ENCODE results near the gene CACNA1A.
"Not testable (repeated sequence)": the region's sequence is repeated elsewhere in the genome, so short reads cannot be mapped to it uniquely, and the experiment has no call there.

The CACNA1A gene

GRCh38 chr19:13492128-13492527 is 14.2 kb downstream of the CACNA1A start:
- no peak for DNase-seq

GRCh38 chr19:13487985-13488384 is 18.3 kb downstream of the CACNA1A start:
- no peak for DNase-seq

DNA sequence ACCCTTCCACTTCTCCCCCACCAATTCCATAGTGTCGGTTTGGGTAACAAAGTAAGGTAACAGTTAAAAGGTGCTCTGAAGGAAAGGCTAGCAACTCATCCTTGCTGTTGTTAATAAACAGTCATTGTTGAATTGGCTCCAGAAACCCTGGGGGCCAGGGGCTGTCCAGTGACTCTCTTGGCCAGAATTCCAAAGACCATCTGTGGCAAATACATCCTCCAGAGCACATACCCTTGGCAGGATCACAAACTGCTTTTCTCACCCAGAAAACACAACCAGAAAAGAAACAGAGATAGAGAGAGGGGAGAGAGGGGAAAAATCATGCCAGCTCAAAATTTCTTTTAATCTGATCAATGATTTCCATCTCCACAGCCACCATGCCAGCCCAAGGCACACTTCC is 22.1 kb downstream of the CACNA1A start:
- DNase-seq, result no peak

DNA sequence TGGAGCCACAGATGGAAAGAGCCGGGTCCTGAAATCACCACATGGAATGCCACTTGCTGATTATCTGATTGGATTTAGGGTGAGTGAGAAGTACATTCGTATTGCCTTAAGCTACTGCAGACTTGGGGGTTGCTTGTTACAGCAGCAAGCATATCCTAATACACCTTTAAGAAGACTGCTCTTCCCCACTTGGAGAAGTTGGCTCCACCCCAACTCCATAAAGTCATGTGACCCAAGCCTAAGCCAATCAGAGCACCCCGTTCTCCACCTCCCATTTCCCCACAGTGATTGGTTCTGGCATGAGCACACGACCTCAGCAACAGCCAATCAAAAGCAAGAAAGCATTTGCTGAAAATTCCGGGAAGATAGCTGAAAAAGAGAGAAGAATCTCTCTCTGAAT is 23.1 kb downstream of the CACNA1A start:
- no peak for DNase-seq

DNA sequence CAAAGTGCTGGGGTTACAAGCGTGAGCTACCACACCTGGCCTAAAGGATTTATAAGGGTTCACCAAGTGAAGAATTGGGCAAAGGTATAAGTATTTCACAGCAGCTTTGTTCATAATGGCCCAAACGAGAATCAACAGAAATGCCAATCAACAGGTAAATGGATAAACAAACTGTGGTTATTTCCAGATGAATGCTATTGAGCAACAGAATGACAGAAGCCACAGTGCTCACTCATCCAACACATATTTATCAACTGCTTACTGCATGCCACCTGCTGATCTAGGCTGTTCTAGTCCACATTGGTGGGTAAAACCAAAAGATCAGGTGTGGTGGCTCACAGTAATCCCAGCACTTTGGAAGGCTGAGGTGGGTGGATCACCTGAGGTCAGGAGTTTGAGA is 27.7 kb downstream of the CACNA1A start:
- DNase-seq, result no peak

GRCh38 chr19:13476071-13476470 is 30.2 kb downstream of the CACNA1A start:
- no peak for DNase-seq

- no peak for DNase-seq
These were observed 31.2 kb downstream of the CACNA1A start for GRCh38 chr19:13475044-13475443.

- DNase-seq, result no peak
These were observed 39.6 kb downstream of the CACNA1A start for GRCh38 chr19:13466697-13467096.

DNA sequence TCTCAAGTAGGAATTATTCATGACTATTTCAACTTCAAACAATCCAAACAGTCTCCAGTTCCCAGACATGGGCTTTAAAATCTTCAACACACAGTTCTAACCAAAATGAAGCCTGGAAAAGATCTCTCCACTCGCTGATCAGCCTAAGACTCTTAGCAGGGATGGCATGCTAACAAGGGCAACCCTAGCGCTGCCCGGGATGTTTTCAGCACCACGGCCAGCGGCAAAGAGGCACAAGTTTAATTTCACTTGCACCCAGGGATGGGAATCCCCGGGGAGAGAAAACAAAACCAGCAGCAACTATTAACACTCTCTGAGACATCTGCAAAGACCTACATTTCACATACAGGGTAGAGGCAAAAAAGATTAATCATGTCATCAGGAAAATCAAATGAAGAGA is 43.0 kb downstream of the CACNA1A start:
- no peak for DNase-seq

- DNase-seq, result no peak
These were observed 44.7 kb downstream of the CACNA1A start for GRCh38 chr19:13461536-13461935.

- no peak for DNase-seq
These were observed 46.2 kb downstream of the CACNA1A start for GRCh38 chr19:13460045-13460444.

DNA sequence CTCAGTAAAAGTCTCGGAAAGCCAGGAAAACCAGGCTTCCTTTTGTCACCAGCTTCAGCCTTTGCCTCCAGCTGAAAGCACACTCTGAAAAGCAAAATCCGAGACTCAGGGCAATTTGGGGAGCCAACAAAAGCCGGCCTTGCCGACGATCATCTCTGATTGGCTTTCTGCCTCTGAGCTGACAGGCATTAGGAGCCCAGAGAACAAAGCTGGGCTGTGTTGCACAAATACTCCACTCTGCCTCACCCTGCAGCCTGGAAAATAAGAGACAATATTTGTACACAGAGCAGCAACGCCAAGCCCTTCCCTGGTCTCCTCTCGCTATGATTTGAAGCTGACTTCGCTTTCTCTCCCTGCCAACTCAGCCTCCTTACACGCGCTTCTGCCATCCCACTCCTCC is 46.9 kb downstream of the CACNA1A start:
- no peak for DNase-seq

GRCh38 chr19:13451434-13451995 is 54.8 kb downstream of the CACNA1A start:
- DNase-seq, result no peak

- DNase-seq, result no peak
These were observed 58.3 kb downstream of the CACNA1A start for GRCh38 chr19:13447978-13448377.

DNA sequence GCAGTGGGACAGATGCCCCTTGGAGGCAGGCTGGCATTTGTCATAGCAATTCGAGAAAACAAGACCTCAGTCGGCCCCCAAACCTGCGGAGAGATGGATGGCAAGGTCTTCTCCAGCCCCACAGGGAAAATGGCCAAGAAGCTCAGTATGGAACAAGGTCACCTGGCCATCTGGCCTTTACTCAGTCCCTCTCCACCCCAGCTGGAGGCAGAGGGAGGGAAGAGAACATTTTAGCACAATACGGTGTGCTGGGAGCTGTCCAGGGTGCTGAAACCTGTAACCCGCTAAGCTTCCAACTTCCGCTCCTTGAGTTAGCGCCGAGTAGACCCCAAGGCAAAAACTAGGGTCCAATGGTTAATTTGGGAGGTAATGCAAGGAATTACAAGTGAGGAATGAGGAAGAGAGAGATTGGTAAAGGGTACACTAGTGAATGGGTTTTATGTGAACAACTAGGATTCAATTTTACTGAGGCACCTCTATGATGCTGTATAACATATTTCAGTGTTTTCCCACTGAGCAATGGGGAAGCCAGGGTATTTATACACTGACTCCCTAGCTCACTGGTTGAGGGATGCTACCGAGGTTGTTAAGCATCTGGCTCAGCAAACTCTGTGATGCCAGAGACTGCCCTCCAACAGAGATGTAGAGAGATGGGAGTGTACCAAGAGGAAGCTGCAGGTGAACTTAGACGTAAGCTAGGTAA is 64.3 kb downstream of the CACNA1A start:
- peak; percentile 4 for DNase-seq

- DNase-seq, result no peak
These were observed 68.2 kb downstream of the CACNA1A start for GRCh38 chr19:13437919-13438618.

GRCh38 chr19:13436352-13436751 is 69.9 kb downstream of the CACNA1A start:
- DNase-seq, result no peak

DNA sequence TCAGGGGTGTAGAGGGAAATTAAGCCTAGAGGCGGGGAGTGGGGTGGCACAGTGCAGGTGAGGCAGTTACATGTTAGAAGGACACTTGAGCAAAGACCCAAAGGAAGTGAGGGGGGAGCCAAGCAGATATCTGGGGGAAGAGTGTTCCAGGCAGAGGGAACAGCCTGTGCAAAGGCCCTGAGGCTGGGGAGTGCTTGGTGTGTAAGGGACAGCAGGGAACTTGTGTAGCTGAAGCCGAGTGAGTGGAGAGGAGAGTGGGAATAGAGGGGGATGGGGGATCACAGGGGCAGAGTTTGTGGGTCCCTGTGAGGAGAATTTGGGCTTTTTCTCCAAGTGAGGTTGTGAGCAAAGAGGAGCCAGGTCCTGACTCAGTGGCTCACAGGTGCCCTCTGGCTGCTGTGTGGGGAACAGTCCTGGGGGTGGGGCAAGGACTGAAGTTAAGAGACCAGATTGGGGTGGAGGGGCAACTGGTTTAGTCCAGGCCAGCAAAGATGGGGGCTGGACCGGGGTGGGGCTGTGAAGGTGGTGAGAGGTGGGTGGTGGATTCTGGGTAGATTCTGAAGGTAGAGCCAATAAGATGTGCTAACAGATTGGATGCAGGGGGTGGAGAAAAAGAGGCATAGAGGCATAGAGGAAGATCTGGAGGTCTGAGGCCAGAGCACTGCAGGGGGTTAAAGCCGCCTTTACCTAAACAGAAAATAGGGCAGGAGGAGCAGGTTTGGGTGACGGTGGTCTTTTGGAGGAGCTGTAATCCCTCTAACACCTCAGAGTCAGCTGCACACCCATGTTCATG is 75.3 kb downstream of the CACNA1A start:
- DNase-seq, result peak; percentile 42

GRCh38 chr19:13429563-13429962 is 76.7 kb downstream of the CACNA1A start:
- no peak for DNase-seq

- DNase-seq, result no peak
These were observed 77.9 kb downstream of the CACNA1A start for GRCh38 chr19:13428352-13428751.

GRCh38 chr19:13427273-13428051 is 78.8 kb downstream of the CACNA1A start:
- no peak for DNase-seq

DNA sequence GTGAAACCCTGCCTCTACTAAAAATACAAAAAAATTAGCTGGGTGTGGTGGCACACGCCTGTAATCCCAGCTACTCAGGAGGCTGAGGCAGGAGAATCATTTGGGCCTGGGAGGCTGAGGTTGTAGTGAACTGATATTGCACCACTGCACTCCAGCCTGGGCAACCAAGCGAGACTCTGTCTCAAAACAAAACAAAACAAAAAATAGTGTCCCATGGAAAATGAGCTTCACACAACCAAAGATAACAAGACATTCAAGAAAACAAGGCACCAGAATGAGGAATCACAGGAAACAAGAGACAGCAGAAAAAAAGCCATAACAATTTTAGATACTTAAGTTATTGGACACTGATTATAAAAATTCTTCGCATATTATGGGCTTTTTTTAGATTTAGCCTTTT is 80.4 kb downstream of the CACNA1A start:
- not testable (repeated sequence) for DNase-seq

GRCh38 chr19:13425151-13425550 is 81.1 kb downstream of the CACNA1A start:
- no peak for DNase-seq
